ENCODE results near the gene AIG1. TPM values are rescaled to one million over a fixed set of nuclear protein-coding genes. Genes with fewer than 3 reads are reported as not detected.

The AIG1 gene
- total RNA-seq, 1 donor from 2014 or later: 14.3 TPM

DNA sequence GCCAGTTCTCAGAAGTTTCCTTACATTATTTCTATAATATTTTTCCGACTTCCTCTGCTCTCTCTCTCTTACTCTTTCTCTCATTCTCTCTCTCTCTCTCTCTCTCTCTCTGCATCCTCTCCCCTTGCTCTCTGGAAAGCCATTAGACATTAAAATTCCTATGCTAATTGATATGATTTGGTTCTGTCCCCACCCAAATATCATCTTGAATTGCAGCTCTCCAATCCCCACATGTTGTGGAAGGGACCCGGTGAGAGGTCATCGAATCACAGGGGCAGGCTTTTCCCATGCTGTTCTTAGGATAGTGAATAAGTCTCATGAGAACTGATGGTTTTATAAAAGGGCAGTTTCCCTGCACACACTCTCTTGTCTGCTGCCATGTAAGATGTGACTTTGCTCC, 315.7 kb downstream of the AIG1 start:
- Mint-ChIP-seq H3K27me3 (ENCODE audit: unreplicated experiment) (no peaks in the 10 kb centered on the region), H3K9me3 (ENCODE audit: unreplicated experiment) (no peaks in the 10 kb centered on the region), H3K4me3 (ENCODE audit: unreplicated experiment) (no peak overlapping the region), H3K4me1 (ENCODE audit: low read depth, unreplicated experiment) (no peaks in the 10 kb centered on the region), H3K36me3 (ENCODE audit: unreplicated experiment) (no peaks in the 10 kb centered on the region), H3K27ac (ENCODE audit: unreplicated experiment) (no peak overlapping the region)
- no peak for DNase-seq
- TF ChIP-seq, protein P1, sequence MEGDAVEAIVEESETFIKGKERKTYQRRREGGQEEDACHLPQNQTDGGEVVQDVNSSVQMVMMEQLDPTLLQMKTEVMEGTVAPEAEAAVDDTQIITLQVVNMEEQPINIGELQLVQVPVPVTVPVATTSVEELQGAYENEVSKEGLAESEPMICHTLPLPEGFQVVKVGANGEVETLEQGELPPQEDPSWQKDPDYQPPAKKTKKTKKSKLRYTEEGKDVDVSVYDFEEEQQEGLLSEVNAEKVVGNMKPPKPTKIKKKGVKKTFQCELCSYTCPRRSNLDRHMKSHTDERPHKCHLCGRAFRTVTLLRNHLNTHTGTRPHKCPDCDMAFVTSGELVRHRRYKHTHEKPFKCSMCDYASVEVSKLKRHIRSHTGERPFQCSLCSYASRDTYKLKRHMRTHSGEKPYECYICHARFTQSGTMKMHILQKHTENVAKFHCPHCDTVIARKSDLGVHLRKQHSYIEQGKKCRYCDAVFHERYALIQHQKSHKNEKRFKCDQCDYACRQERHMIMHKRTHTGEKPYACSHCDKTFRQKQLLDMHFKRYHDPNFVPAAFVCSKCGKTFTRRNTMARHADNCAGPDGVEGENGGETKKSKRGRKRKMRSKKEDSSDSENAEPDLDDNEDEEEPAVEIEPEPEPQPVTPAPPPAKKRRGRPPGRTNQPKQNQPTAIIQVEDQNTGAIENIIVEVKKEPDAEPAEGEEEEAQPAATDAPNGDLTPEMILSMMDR (IDR thresholded peaks at IDR 0.05; ENCODE audit: partially characterized antibody, unreplicated experiment): no peak

- no peaks in the 10 kb centered on the region for H3K4me1 Mint-ChIP-seq (ENCODE audit: low read depth, unreplicated experiment)
- TF ChIP-seq, protein P1 (IDR thresholded peaks at IDR 0.05; ENCODE audit: partially characterized antibody, unreplicated experiment): no peak
- H3K9me3 Mint-ChIP-seq (ENCODE audit: unreplicated experiment): no peaks in the 10 kb centered on the region
- no peak overlapping the region for H3K4me3 Mint-ChIP-seq (ENCODE audit: unreplicated experiment)
- H3K27ac Mint-ChIP-seq (ENCODE audit: unreplicated experiment): no peak overlapping the region
- peaks cover under 1% of the 10 kb centered on the region for H3K27me3 Mint-ChIP-seq (ENCODE audit: unreplicated experiment)
- DNase-seq: no peak
- no peaks in the 10 kb centered on the region for H3K36me3 Mint-ChIP-seq (ENCODE audit: unreplicated experiment)
These were observed 316.2 kb downstream of the AIG1 start for GRCh38 chr6:143376861-143377260.

DNA sequence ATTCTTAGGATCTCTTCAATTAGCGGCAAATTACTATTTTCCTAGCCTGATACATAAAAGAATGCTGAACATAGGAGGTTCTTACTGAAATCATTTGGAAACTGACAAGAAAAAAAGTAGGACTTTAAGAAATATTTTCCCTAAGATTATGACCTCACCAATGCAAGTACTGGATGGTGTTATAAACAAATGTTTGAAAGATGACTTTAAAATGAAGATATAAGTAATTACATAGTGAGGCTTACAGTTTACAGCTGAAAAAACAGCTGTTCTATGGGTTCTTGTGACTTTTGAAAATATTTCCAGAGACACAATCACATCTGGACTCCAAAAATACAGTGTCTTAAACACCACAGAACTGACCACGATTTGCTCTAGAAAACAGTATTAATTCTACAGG, 324.9 kb downstream of the AIG1 start:
- no peak for DNase-seq
- TF ChIP-seq, protein P1 (IDR thresholded peaks at IDR 0.05; ENCODE audit: partially characterized antibody, unreplicated experiment): no peak
- H3K36me3 Mint-ChIP-seq (ENCODE audit: unreplicated experiment): no peaks in the 10 kb centered on the region

DNA sequence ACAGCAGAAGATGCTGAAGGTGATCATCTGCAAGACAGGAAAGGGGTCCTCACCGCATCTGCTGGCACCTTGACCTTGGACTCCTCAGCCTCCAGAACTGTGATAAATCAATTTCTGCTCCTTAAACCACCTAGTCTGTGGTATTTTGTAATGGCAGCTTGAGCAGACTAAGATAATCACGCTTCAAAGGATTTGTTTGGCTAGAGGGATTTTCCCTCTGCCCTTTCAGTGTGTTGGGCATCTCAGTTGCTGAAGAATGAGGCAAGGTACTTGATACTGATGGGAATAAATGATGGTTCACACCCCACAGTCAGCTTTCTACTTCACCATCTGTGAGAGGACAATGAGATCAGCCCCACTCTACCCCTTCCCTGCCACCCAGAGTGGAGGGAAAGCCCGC, 329.6 kb downstream of the AIG1 start:
- no peaks in the 10 kb centered on the region for H3K4me1 Mint-ChIP-seq (ENCODE audit: low read depth, unreplicated experiment)
- H3K27me3 Mint-ChIP-seq (ENCODE audit: unreplicated experiment): no peaks in the 10 kb centered on the region

More for the DNA sequence above, 324.9 kb downstream of the AIG1 start:
- Mint-ChIP-seq H3K4me3 (ENCODE audit: unreplicated experiment) (no peak overlapping the region), H3K27ac (ENCODE audit: unreplicated experiment) (no peak overlapping the region), H3K4me1 (ENCODE audit: low read depth, unreplicated experiment) (no peaks in the 10 kb centered on the region), H3K27me3 (ENCODE audit: unreplicated experiment) (peaks cover 1% of the 10 kb centered on the region), H3K9me3 (ENCODE audit: unreplicated experiment) (no peaks in the 10 kb centered on the region)

More for the DNA sequence above, 329.6 kb downstream of the AIG1 start:
- H3K27ac Mint-ChIP-seq (ENCODE audit: unreplicated experiment): no peak overlapping the region
- TF ChIP-seq, protein P1 (IDR thresholded peaks at IDR 0.05; ENCODE audit: partially characterized antibody, unreplicated experiment): no peak
- no peak overlapping the region for H3K4me3 Mint-ChIP-seq (ENCODE audit: unreplicated experiment)
- H3K9me3 Mint-ChIP-seq (ENCODE audit: unreplicated experiment): peaks cover 1% of the 10 kb centered on the region
- no peaks in the 10 kb centered on the region for H3K36me3 Mint-ChIP-seq (ENCODE audit: unreplicated experiment)
- DNase-seq: no peak

Other genes with a start within 250 kb of the AIG1 start
- gene HIVEP2, start 115.7 kb upstream of the AIG1 start, total RNA-seq (ENCODE audit: unreplicated experiment): 2.6 TPM